NOMO-1 (cell line): ENCODE results near the gene ABCA7.

ENCODE experiments used
- DNase-seq, 2 experiments: peaks; one replicate each; lab custom pipeline; 2025; ENCODE audit not compliant: unreplicated experiment in 2 of 2; lab: John Stamatoyannopoulos, UW

Gene ABCA7

GRCh38 chr19:1070931-1071791 is 31.3 kb downstream of the ABCA7 start:
- no peak for DNase-seq

DNA sequence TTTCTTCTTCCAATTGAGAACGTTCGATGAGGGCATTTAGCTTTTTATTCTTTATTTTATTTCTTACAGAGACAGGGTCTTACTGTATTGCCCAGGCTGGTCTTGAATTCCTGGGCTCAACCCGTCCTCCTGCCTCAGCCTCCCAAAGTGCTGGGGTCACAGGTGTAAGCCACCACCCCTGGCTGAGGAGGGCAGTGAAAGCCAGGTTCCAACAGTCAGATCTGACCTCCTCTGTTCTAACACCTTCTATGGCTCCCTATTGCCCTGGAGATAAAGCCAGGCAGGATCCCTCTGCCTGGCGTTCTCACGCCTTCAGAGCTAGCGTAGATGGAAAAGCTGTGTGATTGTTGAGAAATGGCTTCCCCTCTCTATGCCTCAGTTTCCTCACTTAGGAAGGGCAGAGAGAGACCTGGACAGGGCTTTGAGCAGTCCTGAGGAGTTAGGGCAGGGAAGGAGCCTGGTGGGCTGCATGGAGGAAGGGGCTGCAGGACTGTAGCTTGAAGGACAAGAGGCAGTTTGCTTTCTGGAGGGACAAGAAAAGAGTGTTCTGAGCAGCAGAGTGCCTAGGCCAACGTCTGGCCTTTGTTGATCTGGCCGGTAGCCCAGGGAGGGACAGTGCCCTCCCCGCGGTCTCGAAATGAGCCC is 32.6 kb downstream of the ABCA7 start:
- no peak for DNase-seq

GRCh38 chr19:1073063-1073955 is 33.4 kb downstream of the ABCA7 start:
- DNase-seq: no peak

DNA sequence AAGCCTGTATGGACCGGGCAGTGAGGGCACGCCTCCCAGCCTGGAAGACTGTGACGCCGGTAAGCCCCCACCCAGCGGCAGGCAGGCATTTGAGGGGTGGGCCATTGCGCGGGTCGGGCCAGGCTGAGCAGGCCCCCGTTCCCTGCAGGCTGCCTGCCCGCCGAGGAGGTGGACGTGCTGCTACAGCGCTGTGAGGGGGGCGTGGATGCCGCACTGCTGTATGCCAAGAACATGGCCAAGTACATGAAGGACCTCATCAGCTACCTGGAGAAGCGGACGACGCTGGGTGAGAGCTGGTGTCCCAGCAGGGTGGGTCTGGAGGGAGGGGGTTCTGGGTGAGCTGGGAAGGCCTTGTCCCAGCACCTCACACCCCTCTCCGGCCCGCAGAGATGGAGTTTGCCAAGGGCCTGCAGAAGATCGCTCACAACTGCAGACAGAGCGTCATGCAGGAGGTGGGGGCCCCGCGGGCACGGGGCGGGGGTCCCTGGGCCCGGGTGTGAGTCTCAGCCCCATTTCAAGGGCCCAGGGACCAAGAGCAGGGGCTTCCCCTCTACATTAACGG is 34.1 kb downstream of the ABCA7 start:
- no peak for DNase-seq

DNA sequence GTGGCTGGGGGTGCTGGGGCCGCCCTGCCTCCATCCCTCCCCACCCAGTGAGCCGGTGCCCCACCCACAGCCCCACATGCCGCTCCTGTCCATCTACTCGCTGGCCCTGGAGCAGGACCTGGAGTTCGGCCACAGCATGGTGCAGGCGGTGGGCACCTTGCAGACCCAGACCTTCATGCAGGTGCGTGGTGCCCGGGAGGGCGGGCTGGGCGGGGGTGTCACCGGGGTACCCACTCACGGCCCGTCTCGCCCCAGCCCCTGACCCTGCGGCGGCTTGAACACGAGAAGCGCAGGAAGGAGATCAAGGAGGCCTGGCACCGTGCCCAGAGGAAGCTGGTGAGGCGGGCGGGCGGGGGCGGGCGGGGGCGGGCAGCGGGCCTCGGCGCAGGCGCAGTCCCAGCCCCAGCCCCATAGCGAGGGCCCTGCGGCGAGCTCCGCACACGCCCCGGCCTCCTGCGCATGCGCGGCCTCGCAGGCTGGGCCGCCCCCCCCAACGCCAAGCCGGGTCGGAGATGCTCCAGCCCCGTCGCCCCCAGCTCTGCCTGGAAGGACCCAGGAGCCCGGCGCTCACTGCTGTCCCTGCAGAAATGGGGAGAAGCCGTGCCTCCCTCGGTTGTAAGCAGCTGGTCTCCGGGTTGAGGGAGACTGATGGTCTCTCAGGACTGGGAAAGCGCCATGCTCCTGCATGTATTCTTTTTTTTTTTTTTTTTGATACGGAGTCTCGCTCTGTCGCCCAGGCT is 34.8 kb downstream of the ABCA7 start:
- peak; percentile 74 to 82 for DNase-seq

DNA sequence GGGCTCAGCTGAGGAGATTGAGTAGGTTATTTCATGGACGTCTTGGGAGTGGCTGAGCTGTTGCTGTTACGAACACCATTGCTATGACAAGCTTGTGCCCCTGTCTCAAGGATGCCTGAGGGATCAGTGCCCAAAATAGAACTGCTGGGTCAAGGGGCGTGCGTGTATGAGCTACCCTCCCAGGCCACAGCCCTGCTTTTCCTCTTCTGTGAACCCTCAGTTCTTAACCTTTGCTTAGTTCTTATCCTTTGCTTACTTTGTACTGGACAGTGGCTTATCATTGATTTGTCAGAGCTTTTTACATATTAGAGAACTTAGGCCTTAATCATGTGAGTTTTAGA is 36.1 kb downstream of the ABCA7 start:
- no peak for DNase-seq

DNA sequence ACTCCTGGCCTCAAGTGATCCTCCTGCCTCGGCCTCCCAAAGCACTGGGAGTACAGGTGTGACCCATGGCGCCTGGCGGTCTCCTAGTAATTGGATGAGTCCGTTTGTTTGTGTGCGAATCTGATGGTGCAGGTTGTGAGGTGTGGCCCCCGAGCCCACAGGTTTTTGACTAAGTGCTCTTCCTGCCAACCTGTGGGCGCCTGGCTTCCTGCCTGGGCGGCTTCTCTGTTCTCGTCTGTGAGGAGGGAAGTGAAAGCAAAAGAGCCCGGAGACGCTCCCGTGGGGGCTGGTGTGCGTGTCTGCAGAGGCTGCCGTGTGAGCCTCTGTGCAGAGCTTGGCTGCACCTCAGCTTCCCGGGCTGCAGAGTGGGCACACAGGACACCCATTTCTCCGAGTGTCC is 37.0 kb downstream of the ABCA7 start:
- DNase-seq: peak; percentile 93 to 94

DNA sequence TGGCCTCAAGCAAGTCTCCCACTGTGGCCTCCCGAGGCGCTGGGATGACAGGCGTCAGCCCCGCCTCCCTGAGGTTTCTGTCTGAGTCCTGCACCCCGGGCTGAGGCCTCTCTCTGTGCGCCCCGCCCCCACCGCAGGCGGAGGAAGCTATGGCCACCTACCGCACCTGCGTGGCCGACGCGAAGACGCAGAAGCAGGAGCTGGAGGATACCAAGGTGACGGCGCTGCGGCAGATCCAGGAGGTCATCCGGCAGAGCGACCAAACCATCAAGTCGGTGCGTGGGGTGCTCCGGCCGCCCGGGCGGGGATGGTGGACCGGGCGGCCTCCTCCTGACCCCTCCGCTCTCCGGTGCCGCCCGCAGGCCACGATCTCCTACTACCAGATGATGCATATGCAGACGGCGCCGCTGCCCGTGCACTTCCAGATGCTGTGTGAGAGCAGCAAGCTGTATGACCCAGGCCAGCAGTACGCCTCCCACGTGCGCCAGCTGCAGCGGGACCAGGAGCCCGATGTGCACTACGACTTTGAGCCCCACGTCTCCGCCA is 39.7 kb downstream of the ABCA7 start:
- no peak for DNase-seq

- DNase-seq: no peak
These were observed 40.7 kb downstream of the ABCA7 start for GRCh38 chr19:1080360-1081161.

DNA sequence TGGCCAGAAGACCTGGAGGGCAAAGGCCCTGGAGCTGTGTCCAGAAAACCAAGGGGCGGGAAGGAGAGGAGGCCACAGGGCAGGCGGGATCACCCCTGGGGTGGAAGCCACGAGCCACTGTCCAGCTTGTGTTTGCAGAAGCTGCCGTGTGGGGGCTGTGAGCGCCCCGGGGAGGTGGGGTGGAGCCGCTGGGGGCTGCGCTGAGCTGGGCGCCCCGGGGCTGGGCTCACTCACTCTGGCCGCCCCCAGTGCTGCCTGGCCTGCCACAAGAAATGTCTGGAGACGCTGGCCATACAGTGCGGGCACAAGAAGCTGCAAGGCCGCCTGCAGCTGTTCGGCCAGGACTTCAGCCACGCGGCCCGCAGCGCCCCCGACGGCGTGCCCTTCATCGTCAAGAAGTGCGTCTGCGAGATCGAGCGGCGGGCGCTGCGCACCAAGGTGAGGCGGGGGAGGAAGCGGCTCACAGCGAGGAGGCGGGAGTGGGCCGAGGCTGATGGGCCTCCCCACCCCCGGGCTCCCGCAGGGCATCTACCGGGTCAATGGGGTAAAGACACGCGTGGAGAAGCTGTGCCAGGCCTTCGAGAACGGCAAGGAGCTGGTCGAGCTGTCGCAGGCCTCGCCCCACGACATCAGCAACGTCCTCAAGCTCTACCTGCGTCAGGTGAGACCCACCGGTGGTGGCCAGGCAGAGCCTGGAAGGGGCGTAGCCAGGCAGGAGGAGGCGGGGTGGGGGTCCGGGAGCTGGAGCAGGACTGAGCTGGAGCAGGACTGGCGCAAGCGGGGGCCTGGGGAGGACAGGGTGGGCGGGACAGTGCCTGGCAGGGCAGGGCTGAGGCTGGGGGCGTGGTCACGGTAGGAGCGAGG is 41.6 kb downstream of the ABCA7 start:
- no peak for DNase-seq

GRCh38 chr19:1082165-1082927 is 42.4 kb downstream of the ABCA7 start:
- DNase-seq: peak in 1 of 2 experiments; percentile 66

DNA sequence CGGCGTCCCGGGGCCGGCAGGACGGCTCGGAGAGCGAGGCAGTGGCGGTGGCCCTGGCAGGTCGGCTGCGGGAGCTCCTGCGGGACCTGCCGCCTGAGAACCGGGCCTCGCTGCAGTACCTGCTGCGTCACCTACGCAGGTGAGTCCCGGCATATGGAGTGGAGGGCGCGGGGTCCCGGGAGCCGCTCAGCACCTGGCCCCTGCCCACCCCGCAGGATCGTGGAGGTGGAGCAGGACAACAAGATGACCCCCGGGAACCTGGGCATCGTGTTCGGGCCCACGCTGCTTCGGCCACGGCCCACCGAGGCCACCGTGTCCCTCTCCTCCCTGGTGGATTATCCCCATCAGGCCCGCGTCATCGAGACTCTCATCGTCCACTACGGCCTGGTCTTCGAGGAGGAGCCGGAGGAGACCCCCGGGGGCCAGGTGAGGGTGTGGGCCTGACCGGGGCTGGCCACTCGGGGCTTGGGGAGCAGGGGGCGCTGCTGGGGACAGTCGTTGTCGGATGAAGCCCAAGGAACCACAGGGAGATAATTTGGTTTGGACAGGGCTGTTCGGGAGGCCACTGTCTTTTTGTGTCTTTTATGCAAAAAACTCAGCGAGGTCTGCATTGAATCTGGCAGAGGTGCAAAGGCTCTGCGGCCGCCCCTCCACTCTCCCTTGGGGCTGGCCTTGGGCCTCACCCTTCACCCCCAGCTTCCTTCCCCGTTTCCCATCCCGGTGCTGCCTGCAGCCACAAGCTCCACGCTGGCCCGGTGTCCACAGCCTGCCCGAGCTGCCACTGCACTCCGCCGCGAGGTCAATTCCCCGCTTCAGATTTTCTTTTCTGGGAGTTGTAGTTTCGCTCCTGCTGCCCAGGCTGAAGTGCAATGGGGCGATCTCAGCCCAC is 43.3 kb downstream of the ABCA7 start:
- DNase-seq: no peak

GRCh38 chr19:1084024-1084868 is 44.3 kb downstream of the ABCA7 start:
- DNase-seq: no peak

DNA sequence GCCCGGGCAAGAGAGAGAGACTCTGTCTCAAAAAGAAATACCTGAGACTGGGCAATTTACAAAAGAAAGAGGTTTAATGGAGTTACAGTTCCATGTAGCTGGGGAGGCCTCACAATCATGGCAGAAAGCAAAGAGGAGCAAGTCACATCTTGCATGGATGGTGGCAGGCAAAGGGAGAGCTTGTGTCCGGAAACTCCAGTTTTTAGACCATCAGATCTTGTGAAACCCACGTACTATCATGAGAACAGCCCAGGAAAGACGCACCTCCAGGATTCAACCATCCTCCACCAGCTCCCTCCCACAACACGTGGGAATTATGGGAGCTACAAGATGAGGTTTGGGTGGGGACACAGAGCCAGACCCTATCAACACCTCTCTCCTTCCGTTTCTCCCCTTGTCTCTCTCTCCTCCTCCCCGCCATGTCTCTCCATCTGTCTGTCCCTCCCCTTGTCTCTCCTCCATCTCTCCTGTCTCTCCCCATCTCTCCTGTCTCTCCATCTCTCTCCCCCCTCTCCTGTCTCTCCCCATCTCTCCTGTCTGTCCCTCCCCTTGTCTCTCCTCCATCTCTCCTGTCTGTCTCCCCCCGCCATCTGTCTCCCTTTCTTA is 45.2 kb downstream of the ABCA7 start:
- no peak for DNase-seq

GRCh38 chr19:1085676-1086442 is 46.0 kb downstream of the ABCA7 start:
- no peak for DNase-seq
